CD4-positive, alpha-beta T cell (primary cell): ENCODE results near the gene SLIT1. TPM values are rescaled to one million over a fixed set of nuclear protein-coding genes. Genes with fewer than 3 reads are reported as not detected.

ENCODE experiments used
- ATAC-seq: fragments of 200-7000 bp; cut with Tn5 transposase; one replicate; pipeline ENCODE4 v1.10.0; 2022; ENCODE audit warnings: mild to moderate bottlenecking; ENCODE audit not compliant: poor library complexity
- CTCF ChIA-PET: fragments of 350-600 bp; sonication (Branson Sonifier 250); formaldehyde crosslinking; loops from one replicate; lab custom pipeline; 2021; ENCODE audit warnings: antibody characterized with exemption, inconsistent platforms; lab: Charles Lee
- POLR2A ChIA-PET: fragments of 350-600 bp; sonication (Branson Sonifier 250); formaldehyde crosslinking; loops from one replicate; lab custom pipeline; 2021; ENCODE audit warnings: antibody characterized with exemption, inconsistent platforms; lab: Charles Lee
- DNase-seq, 14 experiments: peaks; one replicate each; pipeline ENCODE4 v3.0.0-alpha.2; 2013 to 2020; ENCODE audit warnings: mixed read lengths in 2 of 14
- H3K27ac ChIP-seq, 2 donors: one replicate each; pipeline versions ENCODE4 v1.5.1 to v1.7.0; 2013; ENCODE audit warnings: low read length in 2 of 2, low read depth in 1 of 2, mild to moderate bottlenecking in 1 of 2
- H3K27me3 ChIP-seq, 2 experiments: 1 replicate in 1 of 2; 2 replicates in 1 of 2; pipeline versions ENCODE4 v1.6.1 to v1.7.0; 2013; ENCODE audit warnings: low read length in 2 of 2, control low read depth in 1 of 2, mild to moderate bottlenecking in 1 of 2, moderate library complexity in 1 of 2; ENCODE audit not compliant: insufficient read depth in 2 of 2, control insufficient read depth in 1 of 2
- H3K36me3 ChIP-seq: one replicate; pipeline ENCODE4 v1.6.1; 2013; ENCODE audit warnings: low read length, control low read depth; ENCODE audit not compliant: insufficient read depth
- H3K4me1 ChIP-seq: one replicate; pipeline ENCODE4 v1.6.1; 2013; ENCODE audit warnings: low read length, control low read depth; ENCODE audit not compliant: insufficient read depth
- H3K4me3 ChIP-seq: one replicate; pipeline ENCODE4 v1.5.1; 2013; ENCODE audit warnings: mild to moderate bottlenecking, low read length, moderate library complexity
- H3K9me3 ChIP-seq, 2 experiments: 1 replicate in 1 of 2; 2 replicates in 1 of 2; pipeline versions ENCODE4 v1.6.1 to v1.7.0; 2013; ENCODE audit warnings: low read length in 2 of 2, mild to moderate bottlenecking in 2 of 2, control low read depth in 1 of 2, moderate library complexity in 1 of 2; ENCODE audit not compliant: control insufficient read depth in 1 of 2, insufficient read depth in 1 of 2
- H3K27ac Mint-ChIP-seq: one replicate; pipeline ENCODE4 v1.8.0; 2020; ENCODE audit warnings: mixed read lengths
- H3K27me3 Mint-ChIP-seq: one replicate; pipeline ENCODE4 v1.8.0; 2021; ENCODE audit warnings: mixed read lengths
- H3K36me3 Mint-ChIP-seq: one replicate; pipeline ENCODE4 v1.8.0; 2021; ENCODE audit warnings: low read depth, mixed read lengths
- H3K4me1 Mint-ChIP-seq: one replicate; pipeline ENCODE4 v1.8.0; 2021; ENCODE audit warnings: low read depth, mixed read lengths
- H3K4me3 Mint-ChIP-seq: one replicate; pipeline ENCODE4 v1.8.0; 2020; ENCODE audit warnings: mild to moderate bottlenecking, mixed read lengths
- H3K9me3 Mint-ChIP-seq: one replicate; pipeline ENCODE4 v1.8.0; 2020; ENCODE audit warnings: mixed read lengths
- intact Hi-C, 2 experiments: fragments of 100-400 bp; cut with DNase I in 1 of 2; cut with micrococcal nuclease in 1 of 2; formaldehyde crosslinking; loops; one replicate each; pipeline versions ENCODE4 v1.15.1 to v1.9.0; 2023 to 2025; cut with DNase I, micrococcal nuclease
- total RNA-seq, 174 experiments: library from RNA in 2 of 174; stranded (reverse) in 2 of 174; gene quantifications; one replicate each; pipeline ENCODE4 v1.2.3 and lab custom pipeline; 2021 to 2026
- TF ChIP-seq, protein P1 (sequence below): fragments of 200-600 bp; IDR thresholded peaks from one replicate; pipeline ENCODE4 v1.8.0; 2022; ENCODE audit warnings: antibody characterized with exemption, mild to moderate bottlenecking

SLIT1 gene
- total RNA-seq, 2 experiments from 2014 or later: 0.30 to 0.39 TPM

DNA sequence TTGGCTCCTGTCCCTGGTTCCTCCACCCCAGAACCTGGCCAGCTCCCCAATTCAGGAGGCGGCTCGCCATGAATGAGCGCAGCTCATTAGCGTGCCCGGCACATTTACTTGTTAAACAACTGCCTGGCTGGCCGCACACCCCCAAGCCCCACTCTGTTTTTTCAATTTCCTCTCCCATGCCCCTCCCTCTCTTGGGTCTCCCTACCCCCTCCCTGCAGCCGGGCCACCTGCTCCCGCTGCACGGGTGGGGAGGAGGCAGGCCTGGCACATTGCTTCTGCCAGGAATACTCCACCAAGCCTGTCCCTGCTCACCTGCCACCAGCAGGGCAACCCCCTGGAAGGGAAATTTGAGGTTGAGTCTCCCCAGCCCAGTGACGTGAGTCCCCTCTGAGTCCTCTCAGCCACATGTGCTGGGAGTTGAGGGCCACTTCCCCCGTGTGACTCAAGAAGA, 2.5 kb upstream of the SLIT1 start:
- Histone ChIP-seq H3K27ac (no peak overlapping the region), H3K4me1 (peaks cover 3% of the 10 kb centered on the region), H3K9me3 (peaks cover 0 to 10% of the 10 kb centered on the region in 2 experiments), H3K27me3 (peaks cover 39 to 58% of the 10 kb centered on the region in 2 experiments), H3K36me3 (no peaks in the 10 kb centered on the region), H3K4me3 (no peak overlapping the region)
- Mint-ChIP-seq H3K9me3 (no peaks in the 10 kb centered on the region), H3K27me3 (peaks cover 84% of the 10 kb centered on the region), H3K27ac (no peak overlapping the region), H3K36me3 (no peaks in the 10 kb centered on the region), H3K4me3 (no peak overlapping the region), H3K4me1 (peaks cover 5% of the 10 kb centered on the region)
- CTCF ChIA-PET: no interaction called here
- DNase-seq: no peak
- intact Hi-C loops: no loop called here
- no peak for ATAC-seq
- TF ChIP-seq, protein P1, sequence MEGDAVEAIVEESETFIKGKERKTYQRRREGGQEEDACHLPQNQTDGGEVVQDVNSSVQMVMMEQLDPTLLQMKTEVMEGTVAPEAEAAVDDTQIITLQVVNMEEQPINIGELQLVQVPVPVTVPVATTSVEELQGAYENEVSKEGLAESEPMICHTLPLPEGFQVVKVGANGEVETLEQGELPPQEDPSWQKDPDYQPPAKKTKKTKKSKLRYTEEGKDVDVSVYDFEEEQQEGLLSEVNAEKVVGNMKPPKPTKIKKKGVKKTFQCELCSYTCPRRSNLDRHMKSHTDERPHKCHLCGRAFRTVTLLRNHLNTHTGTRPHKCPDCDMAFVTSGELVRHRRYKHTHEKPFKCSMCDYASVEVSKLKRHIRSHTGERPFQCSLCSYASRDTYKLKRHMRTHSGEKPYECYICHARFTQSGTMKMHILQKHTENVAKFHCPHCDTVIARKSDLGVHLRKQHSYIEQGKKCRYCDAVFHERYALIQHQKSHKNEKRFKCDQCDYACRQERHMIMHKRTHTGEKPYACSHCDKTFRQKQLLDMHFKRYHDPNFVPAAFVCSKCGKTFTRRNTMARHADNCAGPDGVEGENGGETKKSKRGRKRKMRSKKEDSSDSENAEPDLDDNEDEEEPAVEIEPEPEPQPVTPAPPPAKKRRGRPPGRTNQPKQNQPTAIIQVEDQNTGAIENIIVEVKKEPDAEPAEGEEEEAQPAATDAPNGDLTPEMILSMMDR: no peak
- POLR2A ChIA-PET: no interaction called here

DNA sequence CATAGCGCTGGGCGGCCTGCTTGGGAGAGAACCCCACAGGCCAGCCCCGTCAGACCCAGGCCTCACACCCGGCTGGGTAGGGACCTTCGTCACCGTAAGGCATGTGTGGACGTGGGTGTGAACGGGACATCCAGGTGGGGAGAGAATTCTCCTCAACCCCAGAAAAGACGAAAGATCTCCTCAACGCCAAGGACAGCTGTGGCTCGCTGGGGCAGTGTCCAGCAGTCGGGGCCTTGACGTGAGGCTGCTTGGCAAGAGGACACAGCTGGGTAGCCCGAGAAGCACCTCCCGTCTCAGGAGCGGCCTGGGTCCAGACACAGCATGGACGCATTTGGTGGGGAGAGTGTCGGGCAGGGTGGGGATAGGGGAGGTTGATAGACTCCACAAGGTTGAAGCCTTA, 1.2 kb upstream of the SLIT1 start:
- TF ChIP-seq, protein P1: no peak
- Histone ChIP-seq H3K27ac (no peak overlapping the region), H3K4me3 (no peak overlapping the region), H3K4me1 (peaks cover 3% of the 10 kb centered on the region), H3K9me3 (peaks cover 0 to 10% of the 10 kb centered on the region in 2 experiments), H3K36me3 (no peaks in the 10 kb centered on the region), H3K27me3 (peaks cover 42 to 54% of the 10 kb centered on the region in 2 experiments)
- intact Hi-C loops: no loop called here
- H3K4me3 Mint-ChIP-seq: no peak overlapping the region
- no peaks in the 10 kb centered on the region for H3K9me3 Mint-ChIP-seq
- ATAC-seq (no peak), DNase-seq (no peak)
- H3K27me3 Mint-ChIP-seq: peaks cover 82% of the 10 kb centered on the region
- POLR2A ChIA-PET: no interaction called here
- H3K27ac Mint-ChIP-seq: no peak overlapping the region
- H3K4me1 Mint-ChIP-seq: peaks cover 5% of the 10 kb centered on the region
- H3K36me3 Mint-ChIP-seq: no peaks in the 10 kb centered on the region
- CTCF ChIA-PET: no interaction called here

DNA sequence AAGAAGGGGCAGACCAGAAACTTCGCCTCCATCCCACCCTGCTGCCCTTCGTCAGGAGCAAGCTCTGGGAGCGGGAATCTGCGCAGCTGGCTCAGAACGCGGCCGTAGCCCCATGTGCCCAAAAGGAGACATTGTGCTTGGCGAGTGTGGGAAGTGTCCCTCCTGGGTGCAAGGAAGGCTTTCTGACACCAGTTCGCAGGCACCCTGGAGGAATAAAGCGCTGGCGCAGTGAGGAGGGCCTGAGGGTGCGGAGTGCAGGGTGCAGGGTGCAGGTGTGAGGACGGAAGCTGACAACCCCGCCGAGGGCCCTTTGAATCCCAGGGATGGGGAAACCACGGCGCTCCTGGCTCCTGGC, 811 bp downstream of the SLIT1 start:
- Histone ChIP-seq H3K4me3 (no peak overlapping the region), H3K9me3 (peaks cover 0 to 11% of the 10 kb centered on the region in 2 experiments), H3K4me1 (peaks cover 3% of the 10 kb centered on the region), H3K27me3 (peaks cover 46 to 63% of the 10 kb centered on the region in 2 experiments), H3K36me3 (no peaks in the 10 kb centered on the region), H3K27ac (no peak overlapping the region)
- TF ChIP-seq, protein P1: no peak
- intact Hi-C loops: no loop called here
- CTCF ChIA-PET: no interaction called here
- Mint-ChIP-seq H3K4me3 (no peak overlapping the region), H3K9me3 (no peaks in the 10 kb centered on the region), H3K36me3 (no peaks in the 10 kb centered on the region), H3K27me3 (peaks cover 79% of the 10 kb centered on the region), H3K4me1 (peaks cover 5% of the 10 kb centered on the region), H3K27ac (no peak overlapping the region)
- no peak for DNase-seq
- ATAC-seq: no peak
- POLR2A ChIA-PET: no interaction called here
